HG02943 (cell line): Measurements from ENCODE around the gene PNPLA3.

Source experiments
- ATAC-seq: cut with Tn5 transposase; IDR thresholded peaks from one replicate; pipeline ENCODE4 v1.9.1; 2021; ENCODE audit warnings: mild to moderate bottlenecking, low read depth, moderate library complexity; ENCODE audit not compliant: unreplicated experiment

Gene PNPLA3

DNA sequence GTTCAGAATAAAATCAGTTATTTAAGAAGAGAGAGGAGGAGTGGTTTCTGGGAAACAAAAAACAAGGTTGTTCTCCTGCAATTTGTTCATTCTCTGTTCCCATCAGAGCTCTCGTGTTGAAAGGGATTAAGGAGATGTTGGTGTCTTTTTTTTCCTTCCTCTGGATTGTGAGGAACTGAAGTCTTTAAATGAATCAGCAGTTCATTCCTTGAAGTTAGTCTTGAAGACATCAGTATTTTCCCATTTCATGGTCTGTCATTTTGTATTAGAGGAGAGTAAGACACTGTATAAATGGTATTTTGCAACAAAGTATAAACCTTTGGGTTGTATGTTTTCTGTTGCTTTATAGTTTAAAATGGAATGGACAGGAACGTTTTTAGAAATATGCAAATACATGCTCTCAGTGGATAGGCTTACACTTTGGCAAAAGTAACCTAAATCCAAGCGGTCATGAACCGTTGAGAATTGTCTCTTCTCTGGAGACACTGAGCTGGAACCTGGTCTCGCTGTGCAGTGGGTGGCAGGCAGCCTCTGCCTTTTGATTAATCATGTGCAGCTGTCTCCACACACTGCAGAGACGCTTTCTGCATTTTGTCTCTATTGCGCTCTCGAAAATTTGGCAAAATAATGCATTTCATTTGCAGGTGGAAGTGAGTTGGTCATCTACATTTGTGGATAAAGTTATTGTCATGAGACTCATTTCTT lies 64.7 kb downstream of the PNPLA3 start:
- ATAC-seq = no peak

DNA sequence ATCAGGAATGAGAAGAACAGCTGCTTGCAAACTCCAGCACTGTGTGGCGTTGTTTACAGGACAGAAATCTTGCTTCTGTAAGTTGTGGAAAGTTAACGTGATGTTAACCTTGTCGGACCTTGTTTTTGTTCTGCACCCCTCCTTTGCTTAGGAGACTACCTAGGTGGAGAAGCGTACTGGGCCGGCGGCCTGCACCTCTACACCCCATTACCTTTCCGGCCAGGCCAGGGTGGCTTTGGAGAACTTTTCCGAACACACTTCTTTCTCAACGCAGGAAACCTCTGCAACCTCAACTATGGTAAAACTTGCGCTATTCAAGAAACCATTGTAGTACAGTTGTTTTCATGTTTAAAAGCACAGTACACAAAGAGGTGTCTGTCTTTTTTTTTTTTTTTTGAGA lies 65.4 kb downstream of the PNPLA3 start:
- ATAC-seq = no peak

DNA sequence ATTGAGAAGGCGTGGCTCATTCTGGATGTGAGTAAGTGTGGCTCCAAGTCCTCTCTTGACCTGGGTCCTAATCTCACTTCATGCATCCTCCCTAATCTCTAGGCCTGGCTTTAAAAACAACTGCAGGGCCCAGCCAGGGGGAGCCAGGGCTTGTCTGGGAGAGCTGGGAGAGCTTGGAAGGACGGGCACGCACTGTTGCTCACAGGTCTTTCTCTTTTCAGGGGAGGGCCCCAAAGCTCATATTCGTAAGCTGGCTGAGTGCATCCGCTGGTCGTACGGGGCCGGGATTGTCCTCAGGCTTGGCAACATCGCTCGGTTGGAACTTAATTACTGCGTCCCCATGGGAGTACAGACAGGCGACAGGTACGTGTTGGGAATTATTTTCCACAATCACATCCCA lies 66.4 kb downstream of the PNPLA3 start:
- ATAC-seq = no peak

DNA sequence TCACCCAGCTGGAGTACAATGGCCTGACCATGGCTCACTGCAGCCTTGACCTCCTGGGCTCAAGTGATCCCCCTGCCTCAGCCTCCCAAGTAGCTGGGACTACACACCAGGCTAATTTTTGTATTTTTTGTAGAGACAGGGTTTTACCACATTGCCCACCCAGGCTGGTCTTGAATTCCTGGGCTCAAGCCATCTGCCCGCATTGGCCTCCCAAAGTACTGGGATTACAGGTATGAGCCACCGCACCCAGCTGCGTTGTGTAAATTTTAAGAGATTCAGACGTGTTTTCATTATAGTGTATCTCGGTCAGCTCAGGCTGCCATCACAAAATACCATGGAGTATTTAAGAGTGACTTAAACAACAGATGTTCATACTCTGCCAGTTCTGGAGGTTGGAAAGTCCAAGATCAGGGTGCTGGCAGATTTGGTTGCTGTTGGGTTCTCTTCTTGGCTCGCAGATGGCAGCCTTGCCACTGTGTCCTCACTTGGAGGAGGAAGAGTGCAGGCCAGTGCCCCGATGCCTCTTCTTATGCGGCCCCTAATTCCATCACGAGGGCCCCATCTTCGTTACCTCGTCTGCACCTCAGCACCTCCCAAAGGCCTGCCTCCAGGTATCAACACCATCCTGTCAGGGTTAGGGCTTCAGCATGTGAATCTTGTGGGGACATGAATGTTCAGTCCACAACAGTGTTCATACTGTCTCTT lies 67.9 kb downstream of the PNPLA3 start:
- no peak for ATAC-seq

DNA sequence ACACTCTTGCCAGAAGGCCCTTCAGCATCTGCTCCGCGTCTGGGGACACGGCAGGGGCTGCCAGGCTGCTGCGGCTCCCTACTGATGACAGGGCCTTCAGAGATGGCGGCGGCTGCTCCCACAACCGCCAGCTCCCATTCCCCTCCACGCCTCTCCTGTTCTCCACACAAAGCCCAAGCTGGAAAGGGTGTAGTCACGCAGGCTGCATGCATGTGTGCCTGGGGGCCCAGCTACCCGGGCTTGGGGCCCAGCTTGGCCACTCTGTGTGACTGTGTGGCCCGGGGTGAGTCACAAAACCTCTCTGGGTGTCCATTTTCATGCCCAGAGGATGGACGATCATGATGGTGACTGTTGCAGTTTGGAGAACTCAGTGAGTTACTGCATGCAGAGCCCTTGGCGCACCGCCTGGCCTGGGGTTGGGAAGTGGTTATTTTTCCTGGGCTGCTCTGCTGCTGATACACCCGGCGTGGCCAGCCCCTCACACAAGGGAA lies 68.8 kb downstream of the PNPLA3 start:
- ATAC-seq = no peak

DNA sequence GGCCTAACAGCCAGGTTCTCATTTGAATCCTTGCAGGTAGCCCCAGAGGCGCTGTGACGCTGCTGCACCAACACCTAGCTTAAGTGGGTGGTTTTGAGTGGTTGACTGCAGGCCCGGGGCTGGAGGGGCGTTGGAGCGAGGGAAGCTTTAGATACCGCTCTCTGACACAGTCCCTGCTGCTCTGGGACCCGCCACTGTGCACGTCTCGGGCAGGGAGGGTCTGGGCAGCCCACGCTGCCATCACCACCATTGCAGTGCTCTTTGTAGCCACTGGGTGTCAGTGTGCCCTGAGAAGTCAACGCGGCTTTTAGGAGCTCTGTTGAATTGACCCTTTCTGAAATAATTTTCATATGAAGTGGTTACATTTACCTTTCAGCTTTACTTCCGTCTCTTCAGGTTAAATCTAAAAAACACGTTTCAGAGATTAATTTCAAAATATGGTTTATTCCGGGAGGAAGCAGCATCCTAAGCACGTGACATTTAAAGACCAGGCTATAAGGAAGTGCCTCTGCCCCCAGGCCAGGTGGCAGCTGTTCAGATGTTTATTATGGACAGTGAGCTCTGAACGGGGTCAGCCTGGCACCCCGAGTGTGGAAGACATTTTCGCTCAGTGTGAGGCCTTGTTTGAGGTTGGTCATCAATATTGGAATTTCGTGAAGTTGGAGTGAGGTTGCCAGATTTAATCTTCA lies 69.6 kb downstream of the PNPLA3 start:
- no peak for ATAC-seq

DNA sequence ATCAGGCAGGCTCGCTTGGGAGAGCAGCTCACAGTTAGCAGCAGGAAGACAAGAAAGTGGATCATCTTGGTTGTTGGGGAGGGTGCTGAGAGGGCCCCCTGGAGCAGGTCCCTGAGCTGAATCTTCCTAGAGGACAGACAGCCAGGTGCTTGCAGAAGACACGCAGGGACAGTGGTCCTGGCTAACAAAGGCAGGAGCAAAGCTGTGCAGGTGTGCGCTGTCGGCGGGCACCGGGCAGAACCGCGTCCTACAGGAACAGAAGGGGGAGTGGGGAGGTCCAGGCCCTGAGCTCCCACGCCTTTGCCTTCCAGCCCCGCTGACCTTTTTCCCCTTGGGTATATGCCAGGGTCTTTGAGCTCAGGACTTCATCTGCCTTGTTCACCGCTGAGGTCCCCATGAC lies 70.4 kb downstream of the PNPLA3 start:
- no peak for ATAC-seq

DNA sequence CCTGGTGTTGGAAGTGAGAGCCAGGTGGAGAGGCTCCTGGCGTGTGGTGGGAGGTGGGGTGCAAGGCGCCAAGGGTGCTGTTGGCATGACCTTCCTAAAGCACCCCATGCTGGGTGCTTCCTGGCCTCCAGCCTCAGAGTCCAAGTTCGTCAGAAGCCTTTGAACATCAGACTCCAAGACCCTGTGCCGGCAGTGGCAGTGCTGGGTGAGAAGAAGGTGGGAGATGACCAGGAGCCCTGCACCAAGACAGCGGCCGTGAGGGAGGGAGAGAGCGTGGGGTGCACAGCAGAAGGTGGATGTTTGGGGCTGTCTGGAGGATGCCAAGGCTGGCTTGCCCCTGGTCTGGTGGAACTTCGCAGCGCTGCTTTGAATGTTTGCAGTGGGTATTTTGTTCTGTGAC lies 70.8 kb downstream of the PNPLA3 start:
- ATAC-seq = no peak

DNA sequence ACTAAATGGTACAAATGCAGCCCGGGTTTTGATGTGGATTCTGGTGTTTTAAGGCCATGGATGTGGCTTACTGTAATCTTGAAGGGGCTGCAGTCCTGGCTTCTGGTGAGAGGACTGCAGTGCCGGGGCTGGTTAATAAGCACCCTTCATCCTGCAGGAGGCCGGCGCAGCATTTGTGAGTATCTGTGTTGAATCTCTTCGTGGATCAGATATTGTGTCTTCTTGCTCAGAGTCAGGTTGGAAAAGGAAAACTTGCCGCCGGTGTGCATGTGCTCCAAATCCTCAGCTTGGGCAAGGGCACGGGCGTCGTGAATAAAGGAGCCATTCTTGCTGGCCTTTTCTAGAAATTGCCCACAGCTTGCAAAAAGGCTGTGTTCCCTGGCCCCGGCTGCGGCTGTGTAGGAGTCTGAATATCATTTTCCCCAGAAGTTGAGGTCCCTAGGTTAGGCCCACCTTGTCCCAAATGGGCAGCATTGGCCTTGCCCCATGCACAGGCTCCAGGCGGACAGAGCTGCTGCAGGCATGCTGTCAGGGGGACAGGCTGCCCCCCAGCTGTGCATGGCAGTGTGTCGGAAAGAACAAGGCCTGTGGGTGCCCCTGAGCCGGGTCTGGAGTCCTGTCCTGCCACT lies 71.6 kb downstream of the PNPLA3 start:
- ATAC-seq = no peak

DNA sequence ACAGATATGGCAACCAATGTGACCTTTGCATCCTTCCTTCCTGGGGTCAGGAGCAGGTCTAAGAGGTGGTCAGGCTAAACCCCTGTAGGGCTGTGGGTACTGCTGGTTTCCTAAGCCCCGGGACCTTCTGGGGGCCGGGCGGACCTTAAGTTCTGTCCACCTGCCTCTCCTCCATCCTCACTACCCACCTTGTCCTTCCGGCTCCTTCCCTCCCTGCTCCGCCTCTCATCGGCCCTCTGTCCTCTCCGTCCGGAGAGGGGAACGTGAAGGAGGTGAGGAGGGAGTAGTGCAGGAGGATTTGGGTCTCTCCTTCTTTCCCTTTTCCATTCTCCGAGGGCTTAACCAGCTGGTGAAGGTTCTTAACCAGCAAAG lies 72.2 kb downstream of the PNPLA3 start:
- no peak for ATAC-seq

DNA sequence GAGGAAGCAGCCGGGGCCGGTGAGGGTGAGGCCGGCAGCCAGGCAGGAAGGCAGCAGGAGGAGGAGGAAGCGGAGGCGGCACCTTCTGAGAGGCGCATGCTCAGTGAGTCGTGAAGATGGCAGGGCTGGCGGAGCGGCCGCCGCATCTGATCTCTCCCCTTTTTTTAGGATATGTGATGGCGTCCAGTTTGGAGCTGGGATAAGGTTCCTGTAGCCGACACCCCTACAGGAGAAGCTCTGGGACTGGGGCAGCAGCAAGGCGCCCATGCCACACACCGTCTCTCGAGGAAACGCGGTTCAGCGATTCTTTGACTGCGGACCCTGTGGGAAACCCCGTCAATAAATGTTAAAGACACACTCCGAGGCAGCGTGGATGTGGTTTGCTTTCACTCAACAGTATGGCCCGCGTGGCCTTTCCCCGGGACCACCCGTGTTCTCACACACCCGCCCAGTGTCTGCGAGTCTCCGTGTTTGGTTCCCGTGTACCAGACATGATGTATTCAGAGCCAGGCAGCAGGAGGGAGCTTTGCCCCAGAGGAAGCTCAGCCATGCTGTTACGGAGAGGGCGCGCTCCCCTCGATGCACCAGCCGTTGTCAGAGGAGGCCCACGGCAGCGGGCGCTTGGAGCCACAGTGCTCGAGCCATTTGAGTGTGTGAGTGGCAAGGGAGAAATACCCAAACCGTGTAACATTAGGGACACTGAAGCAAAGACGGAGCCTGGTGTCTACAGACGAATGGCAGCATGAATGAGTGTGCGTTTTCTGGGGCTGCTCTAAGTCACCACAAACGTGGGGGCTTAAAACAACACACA lies 72.8 kb downstream of the PNPLA3 start:
- ATAC-seq = no peak

DNA sequence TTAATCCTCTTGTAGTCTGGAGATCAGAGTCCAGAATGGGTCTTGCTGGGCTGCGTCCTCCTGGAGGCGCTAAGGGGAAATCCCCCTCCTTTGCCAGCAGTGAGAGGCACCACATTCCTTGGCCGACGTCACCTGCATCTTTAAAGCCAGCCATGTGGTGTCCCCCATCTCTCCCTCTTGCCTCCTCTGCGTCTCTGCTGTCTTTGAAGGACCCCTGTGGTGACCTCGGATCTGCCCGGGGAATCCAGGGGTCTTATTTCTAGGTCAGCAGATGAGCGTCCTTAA lies 73.3 kb downstream of the PNPLA3 start:
- ATAC-seq = no peak
